HepG2 (cell line): ENCODE results near the gene BYSL. TPM values are rescaled to one million over a fixed set of nuclear protein-coding genes. Genes with fewer than 3 reads are reported as not detected.
A peak's percentile ranks its signal among the peaks of the same experiment; 100 is the strongest.

Experiments used
- ATAC-seq: fragments of 200-7000 bp; cut with Tn5 transposase; 3 replicates; pipeline ENCODE4 v1.9.1; 2020; ENCODE audit warnings: mild to moderate bottlenecking, moderate library complexity
- BruUV-seq: library from RNA; stranded (reverse); fragments of 400-500 nt; replicated peaks from 2 replicates; lab custom pipeline; 2021; lab: Mats Ljungman, UMichigan
- CTCF ChIA-PET: fragments of 300-600 bp; formaldehyde crosslinking; extraction: SDS; loops from one replicate; lab custom pipeline; 2021; ENCODE audit warnings: low total read pairs, inconsistent platforms, low intra/inter-chr PET ratio; lab: Yijun Ruan, JAX
- POLR2A ChIA-PET: fragments of 350-600 bp; sonication (Branson Sonifier 250); formaldehyde crosslinking; loops from one replicate; lab custom pipeline; 2020; ENCODE audit warnings: antibody characterized with exemption, inconsistent platforms; lab: Yijun Ruan, JAX
- DNase-seq: peaks from one replicate; pipeline ENCODE4 v3.0.0-alpha.2; 2015; ENCODE audit warnings: low spot score
- FAIRE-seq: peaks from 3 replicates; lab custom pipeline; 2011; peaks lifted over from hg19 to GRCh38; lab: Jason Lieb, UNC
- H2AFZ ChIP-seq: one replicate; pipeline ENCODE4 v1.6.1; 2011; ENCODE audit warnings: low read length, inconsistent platforms
- H3K27ac ChIP-seq: fragments of 300-600 bp; 3 replicates; pipeline ENCODE4 v1.8.0; 2011; ENCODE audit warnings: mixed run types, mild to moderate bottlenecking, mixed read lengths, low read length, inconsistent platforms; ENCODE audit not compliant: insufficient read depth; ENCODE audit errors: extremely low read length
- H3K27me3 ChIP-seq, 2 experiments: fragments of 200-600 bp in 1 of 2; 2 replicates in 1 of 2; 3 replicates in 1 of 2; pipeline versions ENCODE4 v1.6.0 to v1.8.0; 2011; ENCODE audit warnings: low read length in 2 of 2, mild to moderate bottlenecking in 2 of 2, moderate library complexity in 2 of 2, inconsistent platforms in 1 of 2; ENCODE audit not compliant: insufficient read depth in 2 of 2, control insufficient read depth in 1 of 2
- H3K36me3 ChIP-seq, 2 experiments: fragments of 200-600 bp in 1 of 2; replicated peaks in 1 of 2; 2 replicates in 1 of 2; 3 replicates in 1 of 2; pipeline versions ENCODE4 v1.5.1 to v1.8.0; 2011; ENCODE audit warnings: low read length in 2 of 2, inconsistent platforms in 1 of 2; ENCODE audit not compliant: insufficient read depth in 2 of 2, control insufficient read depth in 1 of 2
- H3K4me1 ChIP-seq: 2 replicates; pipeline ENCODE4 v1.5.1; 2012; ENCODE audit warnings: low read length, inconsistent platforms; ENCODE audit not compliant: insufficient read depth
- H3K4me2 ChIP-seq: 2 replicates; pipeline ENCODE4 v1.6.0; 2011; ENCODE audit warnings: low read depth, low read length, inconsistent platforms
- H3K4me3 ChIP-seq, 3 experiments: fragments of 200-600 bp in 1 of 3; sonication (generic), shearing (Covaris generic) in 1 of 3; replicated peaks in 1 of 3; 2 replicates each; pipeline ENCODE4 v1.5.1; 2011 to 2016; ENCODE audit warnings: low read length in 3 of 3, inconsistent platforms in 2 of 3, low read depth in 2 of 3, mild to moderate bottlenecking in 2 of 3, control low read depth in 1 of 3, mixed read lengths in 1 of 3; ENCODE audit not compliant: insufficient read depth in 1 of 3
- H3K79me2 ChIP-seq: one replicate; pipeline ENCODE4 v1.6.1; 2011; ENCODE audit warnings: low read length, inconsistent platforms; ENCODE audit not compliant: insufficient read depth
- H3K9ac ChIP-seq: 2 replicates; pipeline ENCODE4 v1.6.0; 2011; ENCODE audit warnings: mild to moderate bottlenecking, low read depth, low read length, inconsistent platforms; ENCODE audit not compliant: insufficient read depth
- H3K9me3 ChIP-seq: 2 replicates; pipeline ENCODE4 v1.5.1; 2012; ENCODE audit warnings: mild to moderate bottlenecking, low read length
- H4K20me1 ChIP-seq: 2 replicates; pipeline ENCODE4 v1.6.0; 2011; ENCODE audit warnings: inconsistent platforms, mild to moderate bottlenecking, low read length, moderate library complexity; ENCODE audit not compliant: insufficient read depth
- BCLAF1 ChIP-seq: fragments of 450-650 bp; IDR thresholded peaks from 2 replicates; pipeline ENCODE4 v1.6.1; 2017; ENCODE audit warnings: mild to moderate bottlenecking
- GABPA ChIP-seq, 2 experiments: IDR thresholded peaks; 2 replicates each; pipeline ENCODE4 v1.6.1; 2011 to 2016; ENCODE audit warnings: low read depth in 2 of 2, low read length in 1 of 2, missing biosample characterization in 1 of 2, missing genetic modification characterization in 1 of 2
- HNF4A ChIP-seq: sonication (generic); formaldehyde crosslinking; IDR thresholded peaks from 2 replicates; pipeline ENCODE4 v1.4.0; 2020; ENCODE audit warnings: missing genetic modification reagents
- LRRFIP1 ChIP-seq: sonication (generic); formaldehyde crosslinking; conservative IDR thresholded peaks from 2 replicates; pipeline ENCODE4 v1.4.0; 2020; ENCODE audit warnings: missing genetic modification reagents
- NCOA1 ChIP-seq: sonication (generic); formaldehyde crosslinking; IDR thresholded peaks from 2 replicates; pipeline ENCODE4 v1.9.0; 2021; ENCODE audit warnings: missing genetic modification reagents
- RBAK ChIP-seq: sonication (generic); formaldehyde crosslinking; IDR thresholded peaks from 2 replicates; pipeline ENCODE4 v1.5.1; 2020; ENCODE audit warnings: mild to moderate bottlenecking, missing genetic modification reagents
- REPIN1 ChIP-seq: sonication (generic); formaldehyde crosslinking; IDR thresholded peaks from 2 replicates; pipeline ENCODE4 v1.8.0; 2022; ENCODE audit warnings: missing genetic modification reagents, low read depth, mild to moderate bottlenecking, borderline replicate concordance
- RXRB ChIP-seq: IDR thresholded peaks from 2 replicates; pipeline ENCODE4 v1.6.1; 2016; ENCODE audit warnings: borderline replicate concordance, missing genetic modification reagents, missing compliant biosample characterization
- SP1 ChIP-seq, 2 experiments: fragments of 450-650 bp in 1 of 2; sonication (generic) in 1 of 2; formaldehyde crosslinking in 1 of 2; IDR thresholded peaks; 2 replicates each; pipeline versions ENCODE4 v1.4.0 to v1.6.1; 2016 to 2020; ENCODE audit warnings: missing genetic modification reagents in 1 of 2
- TEAD2 ChIP-seq: sonication (generic); formaldehyde crosslinking; IDR thresholded peaks from 2 replicates; pipeline ENCODE4 v1.9.0; 2021; ENCODE audit warnings: missing genetic modification reagents
- TRIM24 ChIP-seq: sonication (generic); formaldehyde crosslinking; IDR thresholded peaks from 2 replicates; pipeline ENCODE4 v1.8.0; 2022; ENCODE audit warnings: mild to moderate bottlenecking, missing genetic modification reagents
- ZNF143 ChIP-seq: sonication (generic); formaldehyde crosslinking; IDR thresholded peaks from 2 replicates; pipeline ENCODE4 v1.4.0; 2020; ENCODE audit warnings: missing genetic modification reagents
- ZNF496 ChIP-seq: sonication (generic); formaldehyde crosslinking; IDR thresholded peaks from 2 replicates; pipeline ENCODE4 v1.8.1; 2023; ENCODE audit warnings: mild to moderate bottlenecking, moderate library complexity, missing genetic modification reagents; ENCODE audit not compliant: insufficient replicate concordance
- ZNF773 ChIP-seq: sonication (generic); formaldehyde crosslinking; IDR thresholded peaks from 2 replicates; pipeline ENCODE4 v1.4.0; 2020; ENCODE audit warnings: missing genetic modification reagents, borderline replicate concordance
- ZNF839 ChIP-seq: sonication (generic); formaldehyde crosslinking; IDR thresholded peaks from 2 replicates; pipeline ENCODE4 v1.4.0; 2020; ENCODE audit warnings: missing genetic modification reagents, mild to moderate bottlenecking, borderline replicate concordance
- WGBS: methylation state at CpG from one replicate; pipeline ENCODE4 v1.1.6; 2017; ENCODE audit warnings: low lambda C conversion rate; 5-methylcytosine and 5-hydroxymethylcytosine counted together
- in situ Hi-C: cut with HindIII; loops from 2 replicates; pipeline ENCODE4 v1.10.0; 2017; ENCODE audit warnings: low pct_unique_long_range_greater_than_20kb; ENCODE audit not compliant: extremely low pct_ligation_motif_present
- intact Hi-C: fragments of 100-400 bp; cut with micrococcal nuclease; formaldehyde crosslinking; loops from one replicate; pipeline ENCODE4 v1.10.0; 2022; ENCODE audit not compliant: unreplicated experiment
- polyA plus RNA-seq, 8 experiments: library from polyadenylated mRNA; depleted of rRNA in 3 of 8; stranded (reverse) in 7 of 8; unstranded in 1 of 8; fragments of >200 nt; fragmentation: Illumina TruSeq in 4 of 8; extraction: Trizol in 4 of 8; gene quantifications; 2 replicates each; pipeline versions ENCODE4 v1.2.1 to v1.2.3, GENCODE V29; 2011 to 2016; ENCODE audit warnings: low read depth in 4 of 8, missing spikeins in 1 of 8, mixed read lengths in 1 of 8; ENCODE audit not compliant: insufficient read depth in 1 of 8
- total RNA-seq, 5 experiments: library from RNA; depleted of rRNA; stranded (reverse); fragments of >200 nt; fragmentation: Illumina TruSeq; extraction: Trizol; gene quantifications; 2 replicates each; pipeline ENCODE4 v1.2.3, GENCODE V29; 2016; ENCODE audit warnings: low read depth in 1 of 5

BYSL gene
- total and polyA plus RNA-seq, 2 of the 13 experiments (the other 11 are each of a cell fraction or from before 2014, with no cell fraction given) = 27.9 to 28.6 TPM

GRCh38 chr6:41970436-41970846, 49.1 kb downstream of the BYSL start:
- CTCF ChIA-PET = no interaction called here
- no peak overlapping the region for H3K27ac ChIP-seq
- ATAC-seq = no peak
- POLR2A ChIA-PET = no interaction called here
- no peaks in the 10 kb centered on the region for H3K79me2 ChIP-seq
- BruUV-seq = no TSS peak
- H2AFZ ChIP-seq = no peak overlapping the region
- no peaks in the 10 kb centered on the region for H3K36me3 ChIP-seq
- no peaks in the 10 kb centered on the region for H3K9me3 ChIP-seq
- peaks cover 25% of the 10 kb centered on the region for H3K4me1 ChIP-seq
- in situ Hi-C loops = no loop called here
- no peak overlapping the region for H3K4me3 ChIP-seq
- H3K9ac ChIP-seq = no peak overlapping the region
- DNase-seq = no peak
- H4K20me1 ChIP-seq = no peaks in the 10 kb centered on the region
- TF ChIP-seq TRIM24 (no peak), GABPA (IDR thresholded peaks at IDR 0.05; ENCODE audit: low read depth, low read length) (no peak), GABPA (CRISPR knock-in tag; IDR thresholded peaks at IDR 0.05; ENCODE audit: low read depth) (0 out of 2 replicates have a peak, but pooled peaks have one; percentile 10)
- intact Hi-C loops = no loop called here
- no peak for FAIRE-seq
- H3K27me3 ChIP-seq = no peaks in the 10 kb centered on the region
- H3K4me2 ChIP-seq = no peak overlapping the region
- 36% methylated on average over 4 of the region's 4 CpGs for WGBS

GRCh38 chr6:41972826-41973225, 51.5 kb downstream of the BYSL start:
- no peak overlapping the region for H3K27ac ChIP-seq
- BruUV-seq = no TSS peak
- H4K20me1 ChIP-seq = no peaks in the 10 kb centered on the region
- H3K4me3 ChIP-seq = no peak overlapping the region
- no peaks in the 10 kb centered on the region for H3K27me3 ChIP-seq
- no peaks in the 10 kb centered on the region for H3K9me3 ChIP-seq
- CTCF ChIA-PET = no interaction called here
- in situ Hi-C loops = no loop called here
- no peak overlapping the region for H2AFZ ChIP-seq
- DNase-seq = no peak
- H3K4me2 ChIP-seq = no peak overlapping the region
- H3K36me3 ChIP-seq = no peaks in the 10 kb centered on the region
- no peaks in the 10 kb centered on the region for H3K79me2 ChIP-seq
- intact Hi-C loops = no loop called here
- POLR2A ChIA-PET = no interaction called here
- ATAC-seq = no peak
- no peak for FAIRE-seq
- no peak overlapping the region for H3K9ac ChIP-seq
- H3K4me1 ChIP-seq = peaks cover under 1% of the 10 kb centered on the region; the same call in 1 of the 2 replicates
- 58% methylated on average over 2 of the region's 2 CpGs for WGBS
- TF ChIP-seq HNF4A (CRISPR knock-in tag) (no peak), ZNF773 (CRISPR knock-in tag) (no peak), RXRB (CRISPR knock-in tag) (no peak), ZNF143 (CRISPR knock-in tag) (no peak), REPIN1 (CRISPR knock-in tag) (no peak), ZNF839 (CRISPR knock-in tag) (no peak), BCLAF1 (no peak), LRRFIP1 (CRISPR knock-in tag) (no peak), TEAD2 (CRISPR knock-in tag) (no peak), SP1 (IDR thresholded peaks at IDR 0.05) (no peak), SP1 (CRISPR knock-in tag; IDR thresholded peaks at IDR 0.05) (no peak), NCOA1 (CRISPR knock-in tag) (no peak), RBAK (CRISPR knock-in tag) (no peak), ZNF496 (no peak)
